ENCODE measurements around the gene WNT7A.
"Not testable (repeated sequence)": the region's sequence is repeated elsewhere in the genome, so short reads cannot be mapped to it uniquely, and the experiment has no call there.

Gene WNT7A

GRCh38 chr3:13879946-13880810, at the start of gene WNT7A:
WNT7A (minus strand) TSS chr3:13880071; CDS start chr3:13879816, 255 bp downstream.
- peak; percentile 83 for DNase-seq

GRCh38 chr3:13928741-13929140, 48.9 kb upstream of the WNT7A start:
- not testable (repeated sequence) for DNase-seq

DNA sequence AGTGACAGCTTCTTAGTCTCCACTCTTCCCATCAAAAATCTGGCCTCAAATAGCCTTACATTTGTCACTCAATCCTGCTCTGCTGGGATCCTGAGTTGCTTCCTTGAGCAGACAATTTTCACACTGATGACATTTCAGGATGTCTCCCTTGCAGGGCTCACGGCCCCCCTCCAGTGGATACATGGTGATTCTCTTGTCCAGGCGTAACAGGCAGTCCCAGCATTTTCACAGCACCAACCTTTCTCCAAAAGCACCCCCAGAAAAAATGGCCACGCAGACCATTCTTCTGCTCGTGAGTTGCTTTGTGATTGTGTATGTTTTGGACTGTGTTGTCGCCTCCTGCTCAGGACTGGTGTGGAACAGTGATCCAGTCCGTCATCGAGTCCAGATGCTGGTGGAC, 47.4 kb upstream of the WNT7A start:
- DNase-seq: no peak

GRCh38 chr3:13916375-13916774, 36.5 kb upstream of the WNT7A start:
- no peak for DNase-seq

- no peak for DNase-seq
These were observed 22.9 kb upstream of the WNT7A start for GRCh38 chr3:13902648-13903238.

GRCh38 chr3:13901935-13902584, 22.2 kb upstream of the WNT7A start:
- no peak for DNase-seq

DNA sequence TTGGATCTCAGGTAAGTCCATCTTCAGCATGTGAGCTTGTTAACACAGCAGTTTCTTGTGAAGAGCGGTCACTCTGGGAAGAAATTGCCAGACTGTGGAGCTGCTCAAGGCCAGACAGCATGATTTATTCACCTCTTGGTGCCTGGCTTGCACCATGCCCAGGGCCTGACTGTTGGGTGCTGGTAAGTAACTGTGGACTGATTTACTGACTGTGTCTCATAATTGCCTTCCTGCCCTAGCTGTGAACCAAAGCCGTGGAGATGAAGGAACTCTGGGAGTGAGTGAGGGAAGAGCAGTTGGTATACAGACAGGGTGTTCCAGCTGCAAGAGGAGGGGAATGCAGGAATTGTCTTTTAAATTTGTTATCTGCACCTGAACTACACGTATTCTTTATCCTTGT, 18.5 kb upstream of the WNT7A start:
- no peak for DNase-seq

DNA sequence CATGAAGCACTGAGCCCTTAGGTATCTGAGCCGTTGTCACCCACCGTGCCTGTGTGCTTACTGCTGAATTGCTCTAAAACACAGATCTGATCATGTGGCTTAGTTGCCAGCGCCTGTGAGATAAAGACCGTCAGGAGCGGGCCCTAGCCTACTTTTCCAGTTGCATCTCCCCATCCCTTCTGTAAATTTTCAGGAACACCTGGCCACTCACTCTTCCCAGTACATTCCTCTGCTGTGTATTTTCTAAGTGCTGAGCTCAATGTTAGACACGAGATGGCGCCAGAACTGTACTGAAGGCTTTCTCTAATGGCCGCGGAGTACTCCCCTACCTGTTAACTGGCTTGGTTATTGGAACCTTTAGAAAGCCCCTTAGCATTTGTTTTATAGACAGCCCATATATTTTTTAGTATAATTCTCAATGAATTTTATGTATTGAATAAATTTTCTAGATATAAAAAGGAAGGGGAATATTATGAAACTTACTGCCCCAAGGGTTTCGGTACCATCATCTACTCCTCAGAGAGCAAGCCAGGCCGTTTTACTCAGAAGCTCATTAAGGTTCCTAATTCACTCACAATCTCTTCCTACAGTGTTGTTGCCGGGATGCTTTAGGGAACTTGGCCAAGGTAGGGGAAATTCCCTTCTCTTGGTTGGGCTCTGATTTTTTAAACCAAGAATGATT, 16.7 kb upstream of the WNT7A start:
- DNase-seq: no peak

DNA sequence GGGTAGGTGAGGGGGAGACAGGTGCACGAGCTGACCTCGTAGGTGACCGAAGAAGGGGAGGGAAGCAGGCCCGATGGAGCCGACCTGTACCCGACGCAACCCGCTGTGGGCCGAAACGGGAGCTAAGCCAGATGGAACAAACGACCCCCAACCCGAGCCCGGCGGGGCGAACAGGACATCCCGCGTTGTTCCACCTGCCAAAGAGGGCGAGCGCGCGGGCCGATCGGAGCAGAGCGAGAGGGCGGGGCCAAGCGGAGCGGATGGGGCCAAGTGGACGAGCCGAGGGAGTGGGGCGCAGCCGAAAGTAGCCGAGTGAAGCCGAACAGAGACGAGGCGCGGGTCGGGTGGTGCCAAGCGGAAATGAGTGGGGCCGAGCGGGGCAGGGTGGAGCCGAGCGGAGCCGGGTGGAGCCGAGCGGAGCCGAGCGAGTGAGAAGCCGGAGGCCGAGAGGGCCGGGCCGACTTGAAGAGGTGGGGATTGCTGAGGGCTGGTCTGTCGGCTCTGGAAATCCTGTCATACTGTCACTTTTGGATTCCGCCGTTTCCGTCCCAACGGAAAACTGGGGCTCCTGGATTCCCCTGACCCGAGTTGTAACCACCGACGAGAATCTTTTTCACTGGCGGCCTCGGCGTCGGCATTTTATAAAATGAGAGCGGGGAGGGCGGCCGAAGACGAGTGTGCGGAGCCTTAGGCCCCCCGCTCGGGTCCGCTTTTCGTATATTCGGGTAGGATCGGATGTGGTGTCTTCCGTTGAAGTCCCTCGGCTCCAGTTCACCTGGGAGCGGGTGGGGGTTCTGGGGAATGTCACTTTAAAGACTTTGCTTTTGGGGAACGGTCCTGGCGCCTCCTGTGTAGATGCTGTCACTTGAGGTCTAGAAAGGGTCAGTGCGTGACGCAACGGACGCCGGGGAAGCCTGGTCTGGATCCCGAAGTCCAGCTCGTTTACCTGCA, 15.6 kb upstream of the WNT7A start:
- DNase-seq: peak; percentile 96

DNA sequence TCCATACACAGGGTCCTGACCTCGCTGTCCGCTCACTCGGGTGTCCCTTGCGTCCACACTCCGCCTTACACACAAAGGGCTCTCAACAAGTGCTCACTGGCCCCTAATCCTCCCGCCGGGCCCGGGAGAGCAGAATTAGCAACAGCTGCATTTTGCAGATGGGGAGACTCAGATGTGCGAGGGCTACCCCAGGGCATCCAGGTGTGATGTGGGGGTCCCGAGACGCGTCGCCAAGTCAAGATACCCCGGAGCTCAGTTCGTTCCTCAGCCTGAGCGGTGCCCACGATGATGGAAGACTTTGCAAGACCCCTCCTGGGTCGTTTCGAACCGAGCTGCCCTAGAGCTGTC, 14.9 kb upstream of the WNT7A start:
- no peak for DNase-seq

DNA sequence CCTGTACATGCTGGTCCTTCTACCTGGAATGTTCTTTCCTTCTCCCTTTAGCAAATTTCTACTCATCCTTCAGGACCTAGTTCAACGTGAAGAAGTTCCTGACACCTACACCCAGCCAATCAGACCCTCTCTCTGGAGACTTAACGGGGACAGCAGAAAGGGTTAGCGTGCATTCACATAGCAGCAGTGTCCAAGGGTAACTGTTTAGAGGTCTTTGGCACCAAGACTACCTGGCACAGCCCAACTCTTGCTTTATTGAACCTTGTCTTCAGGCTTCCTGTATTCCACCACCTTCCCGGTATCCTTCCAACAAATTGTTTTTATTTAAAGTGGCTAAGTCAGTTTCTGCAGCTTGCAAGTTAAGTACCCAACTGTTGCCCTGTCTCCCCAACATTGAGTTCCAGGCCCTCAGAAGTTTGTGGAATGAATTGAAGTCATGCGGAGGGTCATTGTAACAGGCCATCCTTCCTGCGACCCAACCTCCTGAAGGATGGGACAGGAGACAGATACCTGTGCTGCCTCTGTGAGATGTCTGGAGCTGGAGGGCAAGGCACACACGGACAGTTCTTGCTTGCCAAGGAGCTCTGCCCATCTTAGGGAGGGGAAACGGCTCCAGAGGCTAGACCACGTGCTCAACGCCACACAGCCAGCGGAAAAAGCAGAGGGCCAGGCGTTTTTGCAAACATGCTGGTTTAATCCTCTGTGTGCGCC, 14.4 kb upstream of the WNT7A start:
- DNase-seq: no peak

GRCh38 chr3:13892304-13892703, 12.4 kb upstream of the WNT7A start:
- DNase-seq: no peak

DNA sequence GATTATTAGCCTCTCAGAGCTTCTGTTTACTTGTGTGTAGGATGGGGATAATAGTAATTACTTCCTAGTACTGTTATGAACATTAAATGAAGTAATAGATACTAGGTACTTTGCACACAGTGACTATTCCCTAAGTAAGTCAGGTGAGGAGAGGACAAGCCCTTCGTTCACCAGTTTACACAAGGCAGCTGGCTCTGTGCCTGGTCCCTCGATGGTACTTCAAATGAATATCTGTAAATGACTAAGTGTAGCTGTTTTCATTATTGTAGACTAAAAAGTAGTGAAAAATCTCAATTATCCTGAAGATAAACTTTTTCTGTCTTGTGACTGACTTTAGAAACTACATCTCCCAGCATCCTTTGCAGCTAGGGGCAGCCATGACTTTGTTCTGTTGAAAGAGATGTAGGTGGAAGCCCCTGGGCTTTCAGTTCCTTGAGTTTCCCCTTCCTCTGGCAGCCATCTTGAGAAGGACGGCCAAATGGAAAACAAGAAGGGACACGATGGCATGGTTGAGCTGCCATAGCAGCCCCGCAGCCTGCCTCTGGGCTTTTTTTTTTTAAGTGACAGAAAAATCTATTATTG, 11.7 kb upstream of the WNT7A start:
- DNase-seq: no peak

GRCh38 chr3:13891017-13891392, 11.1 kb upstream of the WNT7A start:
- DNase-seq: no peak

DNA sequence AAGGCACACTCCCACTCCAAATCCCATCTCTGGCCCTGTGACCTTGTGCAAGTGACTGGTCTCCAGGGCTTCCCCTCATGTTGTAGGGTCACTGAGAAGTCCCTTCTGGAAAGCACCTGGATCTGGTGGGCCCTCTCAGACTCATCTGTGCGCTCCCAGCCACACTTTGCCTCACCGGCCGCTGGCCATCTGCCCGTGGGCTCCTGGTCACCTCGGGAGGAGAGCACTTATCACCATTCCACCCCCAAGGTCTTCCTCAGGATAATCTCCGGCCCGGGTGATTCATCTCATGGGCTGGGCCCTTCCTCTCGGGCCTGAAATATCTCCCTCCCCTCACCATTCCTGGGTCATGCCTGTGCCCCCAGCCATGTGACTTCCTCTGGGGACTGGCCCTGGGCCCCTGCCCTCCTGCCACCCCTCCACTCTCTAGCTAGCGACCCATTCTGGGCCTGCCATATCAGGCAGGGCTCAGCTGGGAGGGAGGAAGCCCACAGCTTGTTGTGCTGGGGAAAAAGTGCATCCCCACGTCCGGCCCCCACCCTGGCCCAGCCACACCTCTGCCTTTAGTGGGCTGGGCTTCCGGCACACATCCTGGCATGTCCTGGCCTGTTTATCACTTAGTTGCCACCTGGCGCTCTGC, 10.6 kb upstream of the WNT7A start:
- no peak for DNase-seq

DNA sequence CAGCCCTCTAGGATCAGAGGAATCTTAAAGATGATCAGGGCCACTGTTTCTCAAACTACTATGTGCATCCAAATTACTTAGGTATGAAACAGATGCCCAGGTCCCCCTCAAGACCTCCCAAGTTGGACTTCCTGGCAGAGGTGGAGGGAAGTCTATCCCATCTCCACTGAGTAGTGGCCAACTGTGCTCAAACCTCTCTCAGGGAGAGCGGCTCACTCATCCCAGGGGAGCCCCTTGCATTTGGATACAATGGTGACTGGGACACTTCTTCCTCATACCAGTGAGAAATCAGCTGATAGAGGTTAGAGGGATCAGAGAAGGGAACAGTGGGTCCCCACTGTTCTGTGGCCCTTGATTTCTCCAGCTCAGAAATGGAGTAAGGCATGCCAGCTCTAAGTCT, 8.7 kb upstream of the WNT7A start:
- no peak for DNase-seq

GRCh38 chr3:13887495-13888300, 7.8 kb upstream of the WNT7A start:
- DNase-seq: no peak

- no peak for DNase-seq
These were observed 6.8 kb upstream of the WNT7A start for GRCh38 chr3:13886593-13887129.

DNA sequence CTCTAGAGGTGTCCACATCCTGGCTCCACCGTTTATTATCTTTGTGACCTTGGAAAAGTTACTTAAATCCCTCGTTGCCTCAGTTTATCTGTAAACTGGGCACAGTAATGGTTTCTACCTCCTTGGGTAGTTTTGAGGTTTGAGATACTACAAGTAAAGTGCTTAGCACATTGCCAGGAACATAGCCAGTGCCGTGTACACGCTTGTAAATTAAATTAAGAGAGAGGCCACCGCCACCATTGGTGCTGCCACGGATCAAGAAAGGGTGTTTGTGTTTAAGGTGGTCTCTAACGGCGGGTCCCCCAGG, 5.8 kb upstream of the WNT7A start:
- DNase-seq: no peak

Data from activated CD8-positive, alpha-beta memory T cell treated with anti-CD3 and anti-CD28 coated beads, Interleukin-2, amount 50 U/mL, for 48 hours (primary cell).